Lower leg skin (tissue), 3 donors: ENCODE results near the gene OR10A2.

Experiments
- POLR2A ChIP-seq, 2 donors: fragments of 450-650 bp; IDR thresholded peaks; one replicate each; pipeline ENCODE4 v1.6.1; 2016 to 2017; ENCODE audit warnings: antibody characterized with exemption in 2 of 2, mild to moderate bottlenecking in 1 of 2, moderate library complexity in 1 of 2
- TF ChIP-seq, protein P1 (sequence below), 3 donors: fragments of 450-650 bp; IDR thresholded peaks; one replicate each; pipeline ENCODE4 v1.5.1; 2016; ENCODE audit warnings: antibody characterized with exemption in 3 of 3, mild to moderate bottlenecking in 3 of 3, moderate library complexity in 2 of 3

DNA sequence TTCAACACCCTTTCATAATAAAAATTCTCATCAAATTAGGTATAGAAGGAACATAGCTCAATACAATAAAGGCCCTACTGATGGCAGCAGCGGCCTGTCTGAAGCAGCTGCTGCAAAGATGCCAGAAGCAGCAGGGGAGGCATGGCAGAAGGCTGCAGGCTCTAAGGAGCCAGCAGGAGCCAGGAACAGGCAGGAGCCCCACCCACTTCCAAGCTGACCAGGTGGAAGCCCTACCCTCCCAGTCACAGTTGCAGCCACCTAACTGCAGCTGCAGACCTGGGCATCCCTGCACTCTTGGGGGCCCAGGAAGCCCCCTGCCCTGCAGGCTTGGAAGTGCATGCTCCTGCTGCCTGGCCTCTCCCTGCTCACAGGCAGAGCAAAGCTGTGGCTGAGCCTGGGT lies 45.2 kb upstream of the OR10A2 start:
- TF ChIP-seq, protein P1, sequence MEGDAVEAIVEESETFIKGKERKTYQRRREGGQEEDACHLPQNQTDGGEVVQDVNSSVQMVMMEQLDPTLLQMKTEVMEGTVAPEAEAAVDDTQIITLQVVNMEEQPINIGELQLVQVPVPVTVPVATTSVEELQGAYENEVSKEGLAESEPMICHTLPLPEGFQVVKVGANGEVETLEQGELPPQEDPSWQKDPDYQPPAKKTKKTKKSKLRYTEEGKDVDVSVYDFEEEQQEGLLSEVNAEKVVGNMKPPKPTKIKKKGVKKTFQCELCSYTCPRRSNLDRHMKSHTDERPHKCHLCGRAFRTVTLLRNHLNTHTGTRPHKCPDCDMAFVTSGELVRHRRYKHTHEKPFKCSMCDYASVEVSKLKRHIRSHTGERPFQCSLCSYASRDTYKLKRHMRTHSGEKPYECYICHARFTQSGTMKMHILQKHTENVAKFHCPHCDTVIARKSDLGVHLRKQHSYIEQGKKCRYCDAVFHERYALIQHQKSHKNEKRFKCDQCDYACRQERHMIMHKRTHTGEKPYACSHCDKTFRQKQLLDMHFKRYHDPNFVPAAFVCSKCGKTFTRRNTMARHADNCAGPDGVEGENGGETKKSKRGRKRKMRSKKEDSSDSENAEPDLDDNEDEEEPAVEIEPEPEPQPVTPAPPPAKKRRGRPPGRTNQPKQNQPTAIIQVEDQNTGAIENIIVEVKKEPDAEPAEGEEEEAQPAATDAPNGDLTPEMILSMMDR (IDR thresholded peaks at IDR 0.05): no peak
- no peak for TF ChIP-seq POLR2A (IDR thresholded peaks at IDR 0.05)
